ENCODE results near the gene RHOA.

RHOA gene

GRCh38 chr3:49411968-49412631 lies at the start of gene RHOA, which contains the start of gene TCTA:
RHOA (minus strand) TSS chr3:49411976; CDS start chr3:49375589, 36,387 bp downstream.
TCTA (plus strand) TSS chr3:49412423; CDS start chr3:49412427, 4 bp downstream.
- ChIA-PET CTCF (interaction anchor here (0.6 to 1.0 kb wide), 2 partner anchors 39 to 127 kb away, joined by 3 read pairs; no protein-coding TSS in a partner anchor), POLR2A (interaction anchor here (0.6 to 1.9 kb wide), 30 partner anchors 10 to 562 kb away, joined by 3 to 33 read pairs (median 4); partner anchors contain the start of genes AMT, DAG1, KLHDC8B and NDUFAF3)
- Histone ChIP-seq H3K4me3 (ENCODE audit: low read depth, low read length) (peak within 1 kb of the TSS; percentile 98), H3K4me1 (ENCODE audit: control insufficient read depth, insufficient read depth, low read length) (peaks cover 7% of the 10 kb centered on the region), H3K9me3 (ENCODE audit: control insufficient read depth, insufficient read depth, low read depth, low read length) (no peaks in the 10 kb centered on the region), H3K36me3 (ENCODE audit: control insufficient read depth in 2 of 2, insufficient read depth in 1 of 2, low read length in 2 of 2) (peaks cover 0 to 22% of the 10 kb centered on the region in 2 experiments; a peak in 1 of 3 replicates), H3K27ac (ENCODE audit: extremely low read depth, low read depth, low read length) (peak within 1 kb of the TSS; percentile 96)
- TF ChIP-seq ZFP69B (tag by site-specific recombination; IDR thresholded peaks at IDR 0.05): peak; percentile 70
- TF ChIP-seq KLF17 (tag by site-specific recombination; IDR thresholded peaks at IDR 0.05): 0 out of 2 replicates have a peak, but pooled peaks have one; percentile 23
- TF ChIP-seq TRIM28 (IDR thresholded peaks at IDR 0.05; ENCODE audit: borderline replicate concordance, low read length): peak; percentile 63; the same call in 1 of the 2 replicates
- TF ChIP-seq ZNF777 (tag by site-specific recombination; IDR thresholded peaks at IDR 0.05; ENCODE audit: borderline replicate concordance): peak; percentile 42; the same call in 1 of the 2 replicates
- TF ChIP-seq GLIS2 (tag by site-specific recombination; IDR thresholded peaks at IDR 0.05): peak; percentile 74
- TF ChIP-seq ZNF843 (tag by site-specific recombination; IDR thresholded peaks at IDR 0.05): no peak; the same call in 1 of the 2 replicates
- no peak for TF ChIP-seq ZNF266 (tag by site-specific recombination; IDR thresholded peaks at IDR 0.05; ENCODE audit: low read depth)
- TF ChIP-seq ZFP41 (tag by site-specific recombination; IDR thresholded peaks at IDR 0.05; ENCODE audit: borderline replicate concordance): no peak
- TF ChIP-seq ELK4 (IDR thresholded peaks at IDR 0.05; ENCODE audit: borderline replicate concordance, low read depth, low read length): no peak
- no peak for TF ChIP-seq ZNF404 (tag by site-specific recombination; IDR thresholded peaks at IDR 0.05)
- TF ChIP-seq ZNF600 (tag by site-specific recombination; IDR thresholded peaks at IDR 0.05): peak; percentile 84
- no peak for TF ChIP-seq ZNF157 (tag by site-specific recombination; IDR thresholded peaks at IDR 0.05)
- peak; percentile 55 for TF ChIP-seq ZNF335 (tag by site-specific recombination; conservative IDR thresholded peaks at IDR 0.05)
- TF ChIP-seq MEIS1 (CRISPR knock-in tag; IDR thresholded peaks at IDR 0.05; ENCODE audit: borderline replicate concordance): no peak
- TF ChIP-seq ZSCAN4 (tag by site-specific recombination; IDR thresholded peaks at IDR 0.05): no peak
- peak; percentile 58; the same call in 1 of the 2 replicates for TF ChIP-seq GLIS1 (tag by site-specific recombination; IDR thresholded peaks at IDR 0.05)
- no peak for TF ChIP-seq ZSCAN16 (tag by site-specific recombination; IDR thresholded peaks at IDR 0.05)
- peak; percentile 69 for TF ChIP-seq YY1 (tag by site-specific recombination; IDR thresholded peaks at IDR 0.05)
- no peak for TF ChIP-seq ZBTB44 (tag by site-specific recombination; IDR thresholded peaks at IDR 0.05)
- TF ChIP-seq SP3 (tag by site-specific recombination; IDR thresholded peaks at IDR 0.05): peak; percentile 59; the same call in 1 of the 2 replicates
- TF ChIP-seq ZSCAN18 (tag by site-specific recombination; IDR thresholded peaks at IDR 0.05): no peak
- no peak for TF ChIP-seq ATF2 (tag by site-specific recombination; IDR thresholded peaks at IDR 0.05; ENCODE audit: low read depth)
- no peak for TF ChIP-seq SCRT1 (tag by site-specific recombination; IDR thresholded peaks at IDR 0.05; ENCODE audit: borderline replicate concordance)
- no peak for TF ChIP-seq ZNF184 (tag by site-specific recombination; IDR thresholded peaks at IDR 0.05)
- no peak for TF ChIP-seq ZNF362 (tag by site-specific recombination; IDR thresholded peaks at IDR 0.05)
- no peak for TF ChIP-seq ZNF391 (tag by site-specific recombination; IDR thresholded peaks at IDR 0.05; ENCODE audit: borderline replicate concordance, low read depth)
- TF ChIP-seq OSR2 (tag by site-specific recombination; IDR thresholded peaks at IDR 0.05): no peak

Measured in HEK293 (cell line).